A673 (cell line): Measurements from ENCODE around the gene HMG20B. TPM values are rescaled to one million over a fixed set of nuclear protein-coding genes. Genes with fewer than 3 reads are reported as not detected.

Experiments used
- BruUV-seq: library from RNA; stranded (reverse); fragments of 400-500 nt; replicated peaks from 2 replicates; lab custom pipeline; 2021; lab: Mats Ljungman, UMichigan
- CTCF ChIA-PET: fragments of 300-600 bp; sonication (Branson Sonifier 250); formaldehyde crosslinking; loops from one replicate; lab custom pipeline; 2022; ENCODE audit warnings: antibody characterized with exemption; lab: Charles Lee
- POLR2A ChIA-PET: fragments of 300-600 bp; sonication (Branson Sonifier 250); formaldehyde crosslinking; loops from one replicate; lab custom pipeline; 2022; ENCODE audit warnings: antibody characterized with exemption; ENCODE audit not compliant: low non-redundant PET; lab: Charles Lee
- DNase-seq: peaks from one replicate; pipeline ENCODE4 v3.0.0-alpha.2; 2015; ENCODE audit warnings: low spot score
- H3K27ac ChIP-seq: fragments of 200-600 bp; sonication (generic); 2 replicates; pipeline ENCODE4 v1.5.1; 2016; ENCODE audit warnings: mixed run types, low read depth, mild to moderate bottlenecking, mixed read lengths, antibody characterized with exemption, low read length; ENCODE audit not compliant: poor library complexity, severe bottlenecking
- H3K27me3 ChIP-seq: fragments of 200-600 bp; sonication (generic); replicated peaks from 2 replicates; pipeline ENCODE4 v1.6.1; 2017; ENCODE audit warnings: mixed run types, low read depth, mild to moderate bottlenecking, mixed read lengths, antibody characterized with exemption, low read length; ENCODE audit not compliant: insufficient read depth, poor library complexity
- H3K36me3 ChIP-seq: fragments of 200-600 bp; sonication (generic); 2 replicates; pipeline ENCODE4 v1.6.1; 2016; ENCODE audit warnings: mixed run types, mild to moderate bottlenecking, mixed read lengths, antibody characterized with exemption, low read length; ENCODE audit not compliant: insufficient read depth, poor library complexity, severe bottlenecking
- H3K4me1 ChIP-seq: fragments of 200-600 bp; sonication (generic); 2 replicates; pipeline ENCODE4 v1.6.1; 2017; ENCODE audit warnings: mixed run types, mild to moderate bottlenecking, mixed read lengths, antibody characterized with exemption, low read length; ENCODE audit not compliant: insufficient read depth, poor library complexity, severe bottlenecking
- H3K4me3 ChIP-seq: fragments of 200-600 bp; sonication (generic); 2 replicates; pipeline ENCODE4 v1.5.1; 2016; ENCODE audit warnings: low read depth, mixed run types, mild to moderate bottlenecking, mixed read lengths, low read length; ENCODE audit not compliant: poor library complexity, severe bottlenecking
- H3K9me3 ChIP-seq: fragments of 200-600 bp; sonication (generic); 2 replicates; pipeline ENCODE4 v1.6.1; 2016; ENCODE audit warnings: mixed run types, low read depth, mild to moderate bottlenecking, mixed read lengths, antibody characterized with exemption, low read length; ENCODE audit not compliant: poor library complexity, severe bottlenecking
- CTCF ChIP-seq: fragments of 300-800, 200-600 bp; sonication (generic); conservative IDR thresholded peaks from 2 replicates; pipeline ENCODE4 v1.5.1; 2017; ENCODE audit warnings: low read depth, mild to moderate bottlenecking, antibody characterized with exemption, low read length, moderate library complexity, mixed read lengths
- EZH2 ChIP-seq: fragments of 200-600 bp; sonication (generic); IDR thresholded peaks from 2 replicates; pipeline ENCODE4 v1.6.1; 2017; ENCODE audit warnings: borderline replicate concordance, low read depth, mild to moderate bottlenecking, mixed read lengths, antibody characterized with exemption, low read length; ENCODE audit not compliant: poor library complexity, severe bottlenecking
- intact Hi-C: fragments of 100-400 bp; cut with micrococcal nuclease; formaldehyde crosslinking; loops from one replicate; pipeline ENCODE4 v1.10.0; 2022; ENCODE audit not compliant: unreplicated experiment
- total RNA-seq: library from RNA; stranded (reverse); gene quantifications from 2 replicates; pipeline ENCODE4 v1.2.3, GENCODE V29; 2021

Gene HMG20B
- total RNA-seq, 1 experiment from 2014 or later = 53.9 TPM

- H3K36me3 ChIP-seq = peaks cover 2% of the 10 kb centered on the region
- TF ChIP-seq EZH2 (no peak), CTCF (peak; percentile 95)
- H3K9me3 ChIP-seq = no peaks in the 10 kb centered on the region
- no peak overlapping the region for H3K27ac ChIP-seq
- peak; percentile 66 for DNase-seq
- ChIA-PET CTCF (no interaction called here), POLR2A (no interaction called here)
- intact Hi-C loops = loop anchor here (2.0 to 5.0 kb wide), 2 partner anchors 31 to 291 kb away; no protein-coding TSS in a partner anchor
- H3K4me1 ChIP-seq = no peaks in the 10 kb centered on the region
- no TSS peak for BruUV-seq
- no peak overlapping the region for H3K4me3 ChIP-seq
- no peaks in the 10 kb centered on the region for H3K27me3 ChIP-seq
These were observed 45.5 kb downstream of the HMG20B start for GRCh38 chr19:3618144-3618810.

GRCh38 chr19:3618811-3619630 is 46.3 kb downstream of the HMG20B start:
- TF ChIP-seq EZH2 (no peak), CTCF (peak; percentile 15; the same call in 1 of the 2 replicates)
- Histone ChIP-seq H3K36me3 (peaks cover 2% of the 10 kb centered on the region), H3K27ac (no peak overlapping the region), H3K4me1 (no peaks in the 10 kb centered on the region), H3K27me3 (no peaks in the 10 kb centered on the region), H3K4me3 (no peak overlapping the region), H3K9me3 (no peaks in the 10 kb centered on the region)
- intact Hi-C loops = loop anchor here (2.0 to 5.0 kb wide), 2 partner anchors 32 to 292 kb away; no protein-coding TSS in a partner anchor
- DNase-seq = no peak
- CTCF ChIA-PET = no interaction called here
- POLR2A ChIA-PET = no interaction called here
- BruUV-seq = no TSS peak

GRCh38 chr19:3619631-3620012 is 46.9 kb downstream of the HMG20B start:
- no TSS peak for BruUV-seq
- no peaks in the 10 kb centered on the region for H3K4me1 ChIP-seq
- ChIA-PET CTCF (no interaction called here), POLR2A (no interaction called here)
- H3K36me3 ChIP-seq = peaks cover 2% of the 10 kb centered on the region
- H3K4me3 ChIP-seq = no peak overlapping the region
- DNase-seq = no peak
- no peak for TF ChIP-seq EZH2
- no peak for TF ChIP-seq CTCF
- intact Hi-C loops = loop anchor here (2.0 to 5.0 kb wide), 2 partner anchors 33 to 292 kb away; no protein-coding TSS in a partner anchor
- H3K27me3 ChIP-seq = no peaks in the 10 kb centered on the region
- no peaks in the 10 kb centered on the region for H3K9me3 ChIP-seq
- H3K27ac ChIP-seq = no peak overlapping the region
